ENCODE results near the gene KIAA1328.

GRCh38 chr18:36974686-36975085 is 145.8 kb downstream of the KIAA1328 start:
- no peak for TF ChIP-seq EZH2 (IDR thresholded peaks at IDR 0.05; ENCODE audit: insufficient read depth, poor library complexity, severe bottlenecking)
- no peak for TF ChIP-seq EZH2phosphoT487 (IDR thresholded peaks at IDR 0.05; ENCODE audit: insufficient read depth, low read depth)
